CD14-positive monocyte (primary cell): ENCODE measurements around the gene KMT2B. TPM values are rescaled to one million over a fixed set of nuclear protein-coding genes. Genes with fewer than 3 reads are reported as not detected.

Source experiments
- DNase-seq, 3 donors: peaks; one replicate each; pipeline ENCODE4 v3.0.0-alpha.2; 2011 to 2022
- H2AFZ ChIP-seq: 2 replicates; pipeline ENCODE4 v1.6.0; 2012; ENCODE audit warnings: mild to moderate bottlenecking, low read depth, low read length, inconsistent platforms; ENCODE audit not compliant: insufficient read depth, poor library complexity, severe bottlenecking
- H3K27ac ChIP-seq, 2 donors: 1 replicate in 1 of 2; 2 replicates in 1 of 2; pipeline ENCODE4 v1.5.1; 2012 to 2013; ENCODE audit warnings: low read length in 2 of 2, control low read depth in 1 of 2, inconsistent platforms in 1 of 2, low read depth in 1 of 2, mild to moderate bottlenecking in 1 of 2
- H3K27me3 ChIP-seq, 2 donors: one replicate each; pipeline versions ENCODE4 v1.6.0 to v1.6.1; 2011 to 2013; ENCODE audit warnings: low read length in 2 of 2; ENCODE audit not compliant: control insufficient read depth in 2 of 2, insufficient read depth in 2 of 2
- H3K36me3 ChIP-seq, 2 donors: replicated peaks in 1 of 2; 1 replicate in 1 of 2; 2 replicates in 1 of 2; pipeline versions ENCODE4 v1.5.1 to v1.6.1; 2012 to 2013; ENCODE audit warnings: low read length in 2 of 2, control low read depth in 1 of 2, inconsistent platforms in 1 of 2, mild to moderate bottlenecking in 1 of 2; ENCODE audit not compliant: insufficient read depth in 2 of 2, control insufficient read depth in 1 of 2
- H3K4me1 ChIP-seq, 2 donors: 1 replicate in 1 of 2; 2 replicates in 1 of 2; pipeline versions ENCODE4 v1.5.1 to v1.6.1; 2012 to 2013; ENCODE audit warnings: low read length in 2 of 2, control low read depth in 1 of 2, inconsistent platforms in 1 of 2, mild to moderate bottlenecking in 1 of 2, moderate library complexity in 1 of 2; ENCODE audit not compliant: insufficient read depth in 2 of 2, control insufficient read depth in 1 of 2
- H3K4me2 ChIP-seq: replicated peaks from 2 replicates; pipeline ENCODE3; 2012; ENCODE audit warnings: low read length, moderate library complexity, mild to moderate bottlenecking; ENCODE audit not compliant: poor library complexity, severe bottlenecking; ENCODE audit errors: extremely low read depth
- H3K4me3 ChIP-seq, 3 experiments: fragments of 200-600 bp in 1 of 3; sonication (generic) in 1 of 3; replicated peaks in 1 of 3; 1 replicate in 2 of 3; 2 replicates in 1 of 3; pipeline ENCODE4 v1.5.1; 2011 to 2013; ENCODE audit warnings: low read length in 3 of 3, mild to moderate bottlenecking in 3 of 3, control low read depth in 2 of 3, low read depth in 2 of 3, inconsistent platforms in 1 of 3, moderate library complexity in 1 of 3
- H3K79me2 ChIP-seq: 2 replicates; pipeline ENCODE4 v1.6.0; 2012; ENCODE audit warnings: mild to moderate bottlenecking, control low read depth, inconsistent platforms, low read length, moderate library complexity; ENCODE audit not compliant: insufficient read depth
- H3K9ac ChIP-seq: 2 replicates; pipeline ENCODE4 v1.6.0; 2017; ENCODE audit warnings: low read length, mild to moderate bottlenecking; ENCODE audit not compliant: insufficient read depth, poor library complexity, severe bottlenecking
- H3K9me3 ChIP-seq, 2 donors: replicated peaks in 1 of 2; 1 replicate in 1 of 2; 2 replicates in 1 of 2; pipeline versions ENCODE4 v1.5.1 to v1.6.1; 2012 to 2013; ENCODE audit warnings: low read length in 2 of 2, control low read depth in 1 of 2; ENCODE audit not compliant: control insufficient read depth in 1 of 2, insufficient read depth in 1 of 2
- H4K20me1 ChIP-seq: 2 replicates; pipeline ENCODE4 v1.6.0; 2012; ENCODE audit warnings: mild to moderate bottlenecking, low read length, control low read depth, moderate library complexity; ENCODE audit not compliant: insufficient read depth
- H3K27ac Mint-ChIP-seq, 7 donors: one replicate each; pipeline ENCODE4 v1.8.0; 2020; ENCODE audit warnings: mild to moderate bottlenecking in 7 of 7, mixed read lengths in 7 of 7, moderate library complexity in 6 of 7, inconsistent platforms in 2 of 7
- H3K27me3 Mint-ChIP-seq, 3 donors: one replicate each; pipeline ENCODE4 v1.8.0; 2021 to 2022; ENCODE audit warnings: low read depth in 3 of 3, mild to moderate bottlenecking in 3 of 3, mixed read lengths in 3 of 3, moderate library complexity in 3 of 3, inconsistent platforms in 1 of 3
- H3K36me3 Mint-ChIP-seq, 2 donors: one replicate each; pipeline ENCODE4 v1.8.0; 2020; ENCODE audit warnings: mixed read lengths in 2 of 2, inconsistent platforms in 1 of 2, mild to moderate bottlenecking in 1 of 2
- H3K4me1 Mint-ChIP-seq: one replicate; pipeline ENCODE4 v1.8.0; 2020; ENCODE audit warnings: mild to moderate bottlenecking, mixed read lengths
- H3K4me3 Mint-ChIP-seq, 2 donors: one replicate each; pipeline ENCODE4 v1.8.0; 2020; ENCODE audit warnings: mild to moderate bottlenecking in 2 of 2, mixed read lengths in 2 of 2, moderate library complexity in 1 of 2
- H3K9me3 Mint-ChIP-seq, 7 donors: one replicate each; pipeline ENCODE4 v1.8.0; 2020 to 2022; ENCODE audit warnings: mixed read lengths in 7 of 7, mild to moderate bottlenecking in 6 of 7, moderate library complexity in 6 of 7, inconsistent platforms in 2 of 7
- CTCF ChIP-seq: fragments of 200-600 bp; IDR thresholded peaks from one replicate; pipeline ENCODE4 v1.8.0; 2022; ENCODE audit warnings: antibody characterized with exemption, mild to moderate bottlenecking
- WGBS: methylation state at CpG from one replicate; pipeline ENCODE4 v1.1.5; 2013; ENCODE audit warnings: missing lambda C conversion rate; ENCODE audit not compliant: insufficient coverage; 5-methylcytosine and 5-hydroxymethylcytosine counted together
- intact Hi-C, 2 donors: fragments of 100-400 bp; cut with micrococcal nuclease; formaldehyde crosslinking; loops; one replicate each; pipeline versions ENCODE4 v1.15.0 to v1.15.1; 2023
- polyA plus RNA-seq, 3 donors: library from polyadenylated mRNA; depleted of rRNA in 1 of 3; unstranded in 2 of 3; stranded (reverse) in 1 of 3; fragments of 300-500 nt in 2 of 3; fragments of >200 nt in 1 of 3; fragmentation: Illumina TruSeq in 2 of 3; gene quantifications; 1 replicate in 2 of 3; 2 replicates in 1 of 3; pipeline ENCODE4 v1.2.3, GENCODE V29; 2012 to 2021

Gene KMT2B
- polyA plus RNA-seq, 3 donors, result 0.32 to 63.6 (median 0.65) TPM

- Histone ChIP-seq H3K36me3 (peaks cover 13 to 16% of the 10 kb centered on the region in 2 donors), H4K20me1 (no peaks in the 10 kb centered on the region), H3K27me3 (no peaks in the 10 kb centered on the region), H2AFZ (peak within 1 kb of the TSS; percentile 78), H3K4me2 (peak within 1 kb of the TSS; percentile 87), H3K9ac (peak within 1 kb of the TSS; percentile 68), H3K79me2 (peaks cover 46% of the 10 kb centered on the region), H3K27ac (peak within 1 kb of the TSS; percentile 11 to 71), H3K4me3 (peak within 1 kb of the TSS; percentile 64 to 96 (median 87)), H3K9me3 (no peaks in the 10 kb centered on the region), H3K4me1 (peaks cover 37 to 50% of the 10 kb centered on the region in 2 donors)
- peaks cover 36% of the 10 kb centered on the region for H3K4me1 Mint-ChIP-seq
- no peak for TF ChIP-seq CTCF
- peak; percentile 99 to 100 (median 99) for DNase-seq
- peak within 1 kb of the TSS; percentile 90 to 93 for H3K4me3 Mint-ChIP-seq
- WGBS, result 0% methylated on average over 19 of the region's 45 CpGs
- H3K27ac Mint-ChIP-seq, result peak within 1 kb of the TSS; percentile 84 to 94 (median 91)
- intact Hi-C loops, result loop anchor here (1.0 to 10.0 kb wide), 9 partner anchors 10 to 1586 kb away; partner anchors contain the start of genes CAPNS1 (in 1 of the 2), COX6B1 (in 1 of the 2), ETV2 (in 1 of the 2) and HCST (in 1 of the 2)
- H3K9me3 Mint-ChIP-seq, result no peaks in the 10 kb centered on the region
- H3K27me3 Mint-ChIP-seq, result peaks cover 0 to 3% (median 0%) of the 10 kb centered on the region in 3 donors
- H3K36me3 Mint-ChIP-seq, result peaks cover 22% of the 10 kb centered on the region in 2 donors
Observed at GRCh38 chr19:35748106-35749020, 30.6 kb downstream of the KMT2B start, which contains the start of gene LIN37. Gene LIN37, plus strand, starts transcription at chr19:35748576. Its CDS starts 149 bp downstream, at chr19:35748725.

- intact Hi-C loops, result loop anchor here in 1 of 2 donors (10.0 kb wide), 1 partner anchor 365 kb away; the partner anchor contains the start of genes OVOL3, POLR2I and TBCB
- Histone ChIP-seq H3K4me2 (no peak overlapping the region), H2AFZ (no peak overlapping the region), H3K9ac (no peak overlapping the region), H3K36me3 (peaks cover 24 to 30% of the 10 kb centered on the region in 2 donors), H3K4me3 (no peak overlapping the region), H4K20me1 (no peaks in the 10 kb centered on the region), H3K27ac (no peak overlapping the region), H3K4me1 (peaks cover 26 to 40% of the 10 kb centered on the region in 2 donors), H3K27me3 (peaks cover 0 to 2% of the 10 kb centered on the region in 2 donors), H3K9me3 (no peaks in the 10 kb centered on the region), H3K79me2 (peaks cover 34% of the 10 kb centered on the region)
- 78% methylated on average over 3 of the region's 5 CpGs for WGBS
- H3K36me3 Mint-ChIP-seq, result peaks cover 35 to 40% of the 10 kb centered on the region in 2 donors
- no peak for TF ChIP-seq CTCF
- no peak overlapping the region for H3K27ac Mint-ChIP-seq
- H3K4me3 Mint-ChIP-seq, result no peak overlapping the region
- H3K4me1 Mint-ChIP-seq, result peaks cover 30% of the 10 kb centered on the region
- H3K27me3 Mint-ChIP-seq, result peaks cover 3 to 8% (median 5%) of the 10 kb centered on the region in 3 donors
- DNase-seq, result no peak
- peaks cover 0 to 2% (median 0%) of the 10 kb centered on the region in 7 donors for H3K9me3 Mint-ChIP-seq
Observed at GRCh38 chr19:35750167-35750566, 32.4 kb downstream of the KMT2B start.
